HEK293 (cell line): Measurements from ENCODE around the gene INPP4B.

ENCODE experiments used
- CTCF ChIA-PET: fragments of 350-600 bp; formaldehyde crosslinking; extraction: SDS; loops from one replicate; lab custom pipeline; 2021; ENCODE audit warnings: antibody characterized with exemption; lab: Yijun Ruan, JAX
- POLR2A ChIA-PET: fragments of 300-600 bp; formaldehyde crosslinking; extraction: SDS; loops from one replicate; lab custom pipeline; 2020; ENCODE audit warnings: antibody characterized with exemption, inconsistent platforms; lab: Yijun Ruan, JAX
- H3K27ac ChIP-seq: fragments of 200-500 bp; sonication (Bioruptor generic); 2 replicates; pipeline ENCODE4 v1.5.1; 2014; ENCODE audit warnings: low read depth, low read length, control low read depth, inconsistent platforms; ENCODE audit errors: extremely low read depth
- H3K36me3 ChIP-seq, 2 experiments: fragments of 200-500 bp in 1 of 2; sonication (Bioruptor generic) in 1 of 2; 1 replicate in 1 of 2; 2 replicates in 1 of 2; pipeline ENCODE4 v1.5.1; 2014 to 2017; ENCODE audit warnings: inconsistent platforms in 2 of 2, low read length in 2 of 2; ENCODE audit not compliant: control insufficient read depth in 2 of 2, insufficient read depth in 1 of 2
- H3K4me1 ChIP-seq: fragments of 200-500 bp; sonication (Bioruptor generic); 2 replicates; pipeline ENCODE4 v1.5.1; 2014; ENCODE audit warnings: mild to moderate bottlenecking, low read length, inconsistent platforms; ENCODE audit not compliant: control insufficient read depth, insufficient read depth
- H3K4me3 ChIP-seq: 2 replicates; pipeline ENCODE4 v1.5.1; 2011; ENCODE audit warnings: low read depth, mild to moderate bottlenecking, control low read depth, low read length, moderate library complexity
- H3K9me3 ChIP-seq: fragments of 200-500 bp; sonication (Bioruptor generic); 2 replicates; pipeline ENCODE4 v1.5.1; 2014; ENCODE audit warnings: low read depth, low read length, inconsistent platforms; ENCODE audit not compliant: control insufficient read depth, insufficient read depth
- BCL11A ChIP-seq: fragments of 450-650 bp; formaldehyde crosslinking; IDR thresholded peaks from 2 replicates; pipeline ENCODE4 v1.5.1; 2016; ENCODE audit warnings: low read depth, missing biosample characterization, missing genetic modification characterization
- EGR2 ChIP-seq: fragments of 450-650 bp; formaldehyde crosslinking; IDR thresholded peaks from 2 replicates; pipeline ENCODE4 v1.5.1; 2016; ENCODE audit warnings: low read depth, missing biosample characterization, missing genetic modification characterization
- GFI1B ChIP-seq: fragments of 450-650 bp; formaldehyde crosslinking; IDR thresholded peaks from 2 replicates; pipeline ENCODE4 v1.5.1; 2016; ENCODE audit warnings: missing biosample characterization, missing genetic modification characterization
- KLF10 ChIP-seq: fragments of 450-650 bp; IDR thresholded peaks from 2 replicates; pipeline ENCODE4 v1.5.1; 2018; ENCODE audit warnings: missing biosample characterization, mild to moderate bottlenecking, missing genetic modification characterization
- KLF17 ChIP-seq: fragments of 450-650 bp; formaldehyde crosslinking; IDR thresholded peaks from 2 replicates; pipeline ENCODE4 v1.5.1; 2016; ENCODE audit warnings: missing biosample characterization, missing genetic modification characterization
- RBAK ChIP-seq: fragments of 450-650 bp; formaldehyde crosslinking; IDR thresholded peaks from 2 replicates; pipeline ENCODE4 v1.5.1; 2016; ENCODE audit warnings: missing biosample characterization, missing genetic modification characterization
- SP2 ChIP-seq: fragments of 450-650 bp; formaldehyde crosslinking; IDR thresholded peaks from 2 replicates; pipeline ENCODE4 v1.5.1; 2016; ENCODE audit warnings: missing biosample characterization, missing genetic modification characterization
- ZBTB6 ChIP-seq: fragments of 450-650 bp; formaldehyde crosslinking; IDR thresholded peaks from 2 replicates; pipeline ENCODE4 v1.5.1; 2017; ENCODE audit warnings: missing biosample characterization, missing genetic modification characterization
- ZFP3 ChIP-seq: fragments of 450-650 bp; formaldehyde crosslinking; IDR thresholded peaks from 2 replicates; pipeline ENCODE4 v1.5.1; 2016; ENCODE audit warnings: low read depth, missing biosample characterization, missing genetic modification characterization
- ZNF148 ChIP-seq: fragments of 450-650 bp; formaldehyde crosslinking; IDR thresholded peaks from 2 replicates; pipeline ENCODE4 v1.5.0; 2017; ENCODE audit warnings: missing biosample characterization, missing genetic modification characterization, borderline replicate concordance
- ZNF184 ChIP-seq: fragments of 450-650 bp; IDR thresholded peaks from 2 replicates; pipeline ENCODE4 v1.5.1; 2018; ENCODE audit warnings: missing biosample characterization, mild to moderate bottlenecking, missing genetic modification characterization
- ZNF23 ChIP-seq: fragments of 450-650 bp; formaldehyde crosslinking; IDR thresholded peaks from 2 replicates; pipeline ENCODE4 v1.5.1; 2016; ENCODE audit warnings: missing biosample characterization, missing genetic modification characterization, borderline replicate concordance
- ZNF239 ChIP-seq: fragments of 450-650 bp; formaldehyde crosslinking; IDR thresholded peaks from 2 replicates; pipeline ENCODE4 v1.5.1; 2016; ENCODE audit warnings: missing biosample characterization, missing genetic modification characterization
- ZNF24 ChIP-seq: fragments of 450-650 bp; formaldehyde crosslinking; IDR thresholded peaks from 2 replicates; pipeline ENCODE4 v1.5.1; 2016; ENCODE audit warnings: missing biosample characterization, missing genetic modification characterization
- ZNF366 ChIP-seq: fragments of 450-650 bp; formaldehyde crosslinking; conservative IDR thresholded peaks from 2 replicates; pipeline ENCODE4 v1.5.1; 2016; ENCODE audit warnings: missing biosample characterization, missing genetic modification characterization
- ZNF398 ChIP-seq: fragments of 450-650 bp; formaldehyde crosslinking; IDR thresholded peaks from 2 replicates; pipeline ENCODE4 v1.5.1; 2017; ENCODE audit warnings: missing biosample characterization, missing genetic modification characterization
- ZNF48 ChIP-seq: fragments of 450-650 bp; formaldehyde crosslinking; IDR thresholded peaks from 2 replicates; pipeline ENCODE4 v1.5.1; 2016; ENCODE audit warnings: missing biosample characterization, missing genetic modification characterization
- ZNF514 ChIP-seq: fragments of 450-650 bp; formaldehyde crosslinking; IDR thresholded peaks from 2 replicates; pipeline ENCODE4 v1.5.1; 2016; ENCODE audit warnings: missing biosample characterization, missing genetic modification characterization
- ZNF521 ChIP-seq: fragments of 450-650 bp; formaldehyde crosslinking; IDR thresholded peaks from 2 replicates; pipeline ENCODE4 v1.5.1; 2017; ENCODE audit warnings: missing biosample characterization, mild to moderate bottlenecking, missing genetic modification characterization
- ZNF560 ChIP-seq: fragments of 450-650 bp; formaldehyde crosslinking; IDR thresholded peaks from 2 replicates; pipeline ENCODE4 v1.5.1; 2017; ENCODE audit warnings: missing biosample characterization, missing genetic modification characterization, borderline replicate concordance
- ZNF561 ChIP-seq: fragments of 450-650 bp; IDR thresholded peaks from 2 replicates; pipeline ENCODE4 v1.5.1; 2018; ENCODE audit warnings: missing biosample characterization, missing genetic modification characterization, borderline replicate concordance
- ZNF624 ChIP-seq: fragments of 450-650 bp; formaldehyde crosslinking; IDR thresholded peaks from 2 replicates; pipeline ENCODE4 v1.5.1; 2017; ENCODE audit warnings: missing biosample characterization, missing genetic modification characterization

INPP4B gene

GRCh38 chr4:142035566-142035965 is 810.5 kb downstream of the INPP4B start (continued):
- TF ChIP-seq ZNF366 (no peak), ZNF398 (tag by site-specific recombination) (no peak), ZFP3 (no peak), ZNF23 (tag by site-specific recombination) (no peak), KLF10 (tag by site-specific recombination) (no peak), RBAK (tag by site-specific recombination) (no peak), SP2 (no peak), ZNF514 (tag by site-specific recombination) (no peak), GFI1B (tag by site-specific recombination) (no peak)

GRCh38 chr4:142034101-142034500 is 812.0 kb downstream of the INPP4B start:
- TF ChIP-seq ZNF561 (tag by site-specific recombination) (no peak), ZNF148 (tag by site-specific recombination) (no peak), ZNF48 (no peak), ZNF624 (no peak), ZNF24 (tag by site-specific recombination) (no peak), BCL11A (tag by site-specific recombination) (no peak), ZNF521 (tag by site-specific recombination) (no peak), ZNF184 (tag by site-specific recombination) (no peak), KLF17 (no peak), ZNF560 (no peak), EGR2 (tag by site-specific recombination) (no peak), ZNF239 (tag by site-specific recombination) (no peak), ZBTB6 (no peak)
- Histone ChIP-seq H3K4me1 (no peaks in the 10 kb centered on the region), H3K27ac (no peak overlapping the region), H3K36me3 (no peaks in the 10 kb centered on the region), H3K4me3 (no peak overlapping the region), H3K9me3 (no peaks in the 10 kb centered on the region)
- POLR2A ChIA-PET: no interaction called here
- CTCF ChIA-PET: no interaction called here
